HG02763 (cell line): ENCODE results near the gene MAF.

ENCODE experiments used
- ATAC-seq: cut with Tn5 transposase; IDR thresholded peaks from one replicate; pipeline ENCODE4 v1.9.1; 2021; ENCODE audit warnings: mild to moderate bottlenecking, moderate library complexity; ENCODE audit not compliant: unreplicated experiment

MAF gene

DNA sequence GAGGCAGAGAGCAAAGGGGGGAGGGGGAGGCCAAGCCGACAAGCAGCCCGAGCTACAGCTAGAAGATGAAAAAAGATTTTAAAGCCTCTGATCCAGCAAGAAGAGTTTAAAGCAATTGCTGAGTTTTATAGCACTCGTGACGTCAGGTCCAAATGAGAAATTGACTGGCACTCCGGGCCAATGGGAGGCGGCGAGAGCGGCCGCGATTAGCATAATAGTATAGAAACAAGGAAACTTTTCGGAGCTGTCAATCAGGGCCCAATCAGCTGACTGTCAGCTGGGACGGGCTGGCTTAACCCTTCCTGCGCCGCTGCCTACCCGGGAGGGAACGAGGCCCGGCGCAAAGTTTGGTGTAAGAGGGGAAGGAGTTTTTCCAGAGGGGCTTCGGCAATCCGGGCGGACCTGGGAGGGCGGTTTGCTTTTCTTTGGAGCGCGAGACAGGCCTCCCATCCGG lies at the start of gene MAF:
Gene MAF, minus strand, starts transcription at position 100 of the 454 bp plus-strand sequence. CDS start 835 bp downstream, outside the sequence.
- ATAC-seq: no peak

DNA sequence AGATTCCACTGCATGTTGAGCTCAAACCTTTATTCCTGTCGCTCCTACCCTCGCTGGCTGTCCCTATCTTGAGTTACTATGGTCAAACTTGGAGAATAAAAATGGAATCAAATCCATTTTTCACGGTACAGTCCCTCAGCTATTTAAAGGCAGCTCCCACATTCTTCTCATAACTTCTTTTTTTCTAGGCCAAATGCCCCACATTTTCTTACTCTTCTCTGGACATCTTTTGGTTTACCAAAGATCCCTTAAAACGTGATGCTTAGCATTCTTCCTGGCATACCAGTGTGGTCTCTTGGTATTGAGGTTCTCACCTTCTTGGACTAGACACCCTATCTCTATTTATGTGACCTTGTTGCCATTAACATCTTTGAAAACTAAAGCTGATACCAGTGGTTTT lies 48.3 kb upstream of the MAF start:
- ATAC-seq: no peak

DNA sequence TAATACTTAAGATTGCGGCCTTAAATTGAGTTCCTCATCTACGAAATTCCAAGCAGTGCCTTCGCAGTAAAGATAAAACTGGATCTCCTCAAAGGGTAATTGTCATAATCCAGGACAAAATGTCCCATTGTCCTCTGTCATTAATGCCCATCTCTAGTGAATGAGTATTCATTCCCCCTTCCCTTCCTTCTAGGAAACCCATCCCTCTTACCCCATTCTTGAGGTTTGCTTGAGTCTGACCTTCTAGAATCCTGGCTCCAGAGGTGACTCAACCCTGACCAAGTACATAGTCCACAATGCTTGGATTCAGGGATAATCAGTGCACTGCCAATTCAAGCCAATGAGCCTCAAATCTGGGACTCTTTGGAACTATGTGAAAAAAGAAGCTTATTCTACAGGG lies 47.0 kb upstream of the MAF start:
- ATAC-seq: no peak

DNA sequence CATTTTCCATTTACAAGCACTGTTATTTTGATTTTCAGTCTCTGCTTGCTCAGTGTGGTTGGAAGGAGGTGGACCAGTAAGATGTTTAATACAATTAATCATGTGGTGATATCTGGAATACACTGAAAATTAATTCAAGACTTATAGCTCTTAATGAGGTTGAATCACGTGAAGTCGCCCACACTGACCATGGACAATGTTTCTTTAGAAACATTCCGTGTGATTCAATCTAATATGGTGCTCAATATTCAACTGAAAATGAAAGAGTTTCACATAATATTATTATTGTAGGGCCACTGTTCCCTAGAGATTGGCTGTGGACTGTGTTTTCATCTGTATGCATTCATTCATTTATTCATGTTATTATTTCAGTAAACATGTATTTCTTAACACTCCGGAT lies 45.2 kb upstream of the MAF start:
- ATAC-seq: no peak

DNA sequence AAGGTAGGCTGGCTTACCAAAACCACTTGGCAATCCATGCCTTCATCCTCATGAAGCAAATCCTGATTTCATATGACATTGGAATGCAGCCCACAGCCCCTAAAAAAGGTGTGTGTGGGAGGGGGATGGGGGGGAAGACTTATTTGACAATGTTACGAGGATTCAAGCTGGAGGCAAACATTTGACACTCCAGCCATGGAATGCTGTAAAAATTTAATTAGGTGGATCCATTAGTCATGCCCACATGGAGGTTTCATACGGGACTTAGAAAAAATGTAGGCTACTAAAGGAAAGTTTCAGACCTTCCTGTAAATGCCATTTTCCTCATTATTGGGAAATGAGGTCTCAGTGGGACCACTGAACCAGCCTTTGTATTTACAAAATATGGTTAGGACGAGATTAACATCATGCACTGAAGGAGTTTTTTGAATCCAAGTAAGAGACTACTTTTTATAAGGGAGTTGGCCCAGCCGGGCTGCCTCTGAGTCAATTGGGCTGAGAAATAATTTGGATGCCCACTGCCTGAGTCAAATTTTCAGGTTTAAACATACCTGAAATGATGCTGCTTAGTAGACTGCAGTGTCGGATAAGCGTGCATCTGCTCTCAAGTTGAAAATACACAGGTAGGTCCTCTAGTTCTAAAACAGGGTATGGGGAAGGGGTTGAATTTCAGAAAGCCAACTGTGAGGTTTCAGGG lies 44.6 kb upstream of the MAF start:
- no peak for ATAC-seq

DNA sequence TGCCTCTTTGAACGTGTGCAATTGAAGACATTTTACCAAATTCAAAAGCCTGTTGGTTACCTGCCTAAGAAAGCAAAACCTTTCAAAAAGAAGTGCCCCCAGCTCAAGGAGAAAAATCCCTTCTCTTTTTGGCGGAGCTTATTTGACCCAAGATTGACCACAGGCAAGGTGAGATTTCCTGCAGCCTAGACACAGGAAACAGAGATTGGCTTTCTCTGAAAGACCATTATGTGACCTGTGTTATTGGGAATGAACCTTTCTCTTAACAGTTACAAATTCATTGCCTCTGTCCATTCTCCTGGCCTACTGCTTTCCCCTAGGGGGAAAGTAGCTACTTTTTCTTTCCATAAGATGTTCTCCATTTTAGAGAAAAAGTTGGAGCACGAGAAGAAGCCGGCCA lies 42.1 kb upstream of the MAF start:
- no peak for ATAC-seq

DNA sequence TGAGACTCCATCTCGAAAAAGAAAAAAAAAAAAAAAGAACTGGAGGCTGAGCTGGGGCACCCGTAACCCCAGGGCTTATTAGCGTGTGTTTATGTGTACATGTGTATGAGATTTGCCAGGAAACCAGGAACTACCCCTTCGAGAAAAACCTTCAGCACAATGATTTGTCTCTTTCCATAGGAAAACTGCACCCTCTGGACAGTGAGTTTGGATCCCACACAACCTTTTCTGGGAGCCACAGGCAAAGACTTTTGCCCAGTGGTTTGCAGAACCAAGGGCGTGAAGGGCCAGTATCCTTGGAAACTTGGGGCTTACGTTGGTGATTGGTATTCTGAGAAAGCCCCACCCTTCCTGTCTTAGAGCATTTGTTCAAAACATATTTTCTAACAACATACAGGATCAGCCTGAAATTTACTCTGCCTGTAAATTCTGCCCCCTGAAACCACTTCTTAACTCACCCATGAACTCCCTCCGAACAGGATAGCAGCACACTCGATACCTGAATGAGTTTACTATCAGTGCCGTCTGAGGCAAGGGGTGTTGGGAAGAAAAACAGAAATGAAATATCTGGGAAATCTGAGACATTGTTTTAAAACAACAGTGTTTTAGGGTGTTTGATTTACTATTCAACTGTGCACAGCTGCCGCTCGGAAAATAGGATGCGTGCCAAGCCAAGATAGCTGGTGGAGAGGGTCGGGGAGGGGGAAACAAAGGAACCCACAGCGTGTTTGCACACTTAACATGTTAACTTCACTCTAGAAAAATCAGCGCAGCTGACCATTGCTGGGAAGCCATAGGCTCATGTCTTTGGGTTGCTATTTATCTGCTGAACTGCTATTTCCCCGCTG lies 40.2 kb upstream of the MAF start:
- no peak for ATAC-seq

DNA sequence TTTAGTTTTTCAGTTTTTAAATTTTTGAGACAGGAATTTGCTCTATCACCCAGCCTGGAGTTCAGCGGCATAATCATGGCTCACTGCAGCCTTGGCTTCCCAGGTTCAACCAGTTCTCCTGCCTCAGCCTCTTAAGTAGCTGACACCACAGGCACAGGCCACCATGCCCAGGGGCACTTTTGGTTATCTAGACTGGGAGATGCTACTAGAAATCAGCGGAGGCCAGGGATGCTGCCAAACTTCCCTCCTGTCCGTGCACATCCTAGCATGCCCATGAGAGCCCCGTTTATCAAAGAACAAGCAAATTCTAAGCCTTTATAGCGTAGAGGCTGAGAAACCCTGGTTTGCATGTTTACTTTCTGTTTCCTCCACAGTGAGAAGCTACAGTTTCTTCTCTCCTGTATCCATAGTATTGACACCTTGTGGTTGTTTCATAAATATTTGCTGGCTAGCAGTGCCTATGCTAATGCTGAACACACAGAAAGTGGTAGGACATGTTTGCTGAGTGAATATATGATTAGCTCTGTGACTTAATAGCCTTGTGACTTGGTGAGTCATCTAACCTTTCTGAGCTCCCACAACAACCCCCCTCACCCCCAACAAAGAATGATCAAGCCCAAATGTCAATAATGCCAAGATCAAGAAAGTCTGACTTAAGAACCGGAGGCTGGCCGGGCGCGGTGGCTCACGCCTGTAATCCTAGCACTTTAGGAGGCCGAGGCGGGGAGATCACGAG lies 39.2 kb upstream of the MAF start:
- ATAC-seq: no peak

DNA sequence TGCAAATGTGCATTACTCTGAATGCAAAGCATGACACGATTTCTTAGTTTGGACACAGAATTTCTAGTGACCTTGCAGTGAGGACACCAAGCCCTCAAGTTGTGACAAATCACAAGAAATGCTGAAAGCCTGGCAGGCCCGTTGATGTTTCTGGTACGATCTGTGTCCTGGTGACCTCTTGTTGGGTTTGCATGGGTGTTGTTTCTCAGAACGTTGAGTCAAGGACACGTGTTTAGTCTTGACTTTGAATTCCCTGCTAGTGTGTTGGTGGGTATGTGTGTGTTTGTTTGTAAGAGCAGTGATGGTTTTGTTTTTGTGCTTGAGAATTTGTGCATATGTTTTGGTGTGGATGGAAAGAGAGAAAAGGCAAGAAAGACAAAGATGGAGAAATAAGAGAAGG lies 37.8 kb upstream of the MAF start:
- ATAC-seq: no peak

DNA sequence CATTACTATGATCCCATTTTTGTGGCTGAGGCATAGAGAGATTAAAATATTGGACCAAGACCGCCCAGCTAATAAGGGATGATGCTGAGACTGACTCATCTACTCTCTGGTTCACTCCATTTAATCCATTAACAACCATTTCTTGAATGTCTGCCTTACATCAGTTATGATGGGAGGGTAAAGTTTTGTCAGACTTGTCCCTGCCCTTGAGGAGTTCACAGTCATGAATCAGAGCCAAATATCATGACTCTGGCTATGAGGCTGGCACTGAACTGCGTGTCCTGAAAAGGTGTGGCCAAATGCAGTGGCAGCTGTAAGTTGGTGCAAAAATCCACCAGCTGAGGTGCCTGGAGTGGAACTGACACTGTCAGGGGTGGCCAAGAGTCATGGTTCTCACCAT lies 35.0 kb upstream of the MAF start:
- no peak for ATAC-seq

DNA sequence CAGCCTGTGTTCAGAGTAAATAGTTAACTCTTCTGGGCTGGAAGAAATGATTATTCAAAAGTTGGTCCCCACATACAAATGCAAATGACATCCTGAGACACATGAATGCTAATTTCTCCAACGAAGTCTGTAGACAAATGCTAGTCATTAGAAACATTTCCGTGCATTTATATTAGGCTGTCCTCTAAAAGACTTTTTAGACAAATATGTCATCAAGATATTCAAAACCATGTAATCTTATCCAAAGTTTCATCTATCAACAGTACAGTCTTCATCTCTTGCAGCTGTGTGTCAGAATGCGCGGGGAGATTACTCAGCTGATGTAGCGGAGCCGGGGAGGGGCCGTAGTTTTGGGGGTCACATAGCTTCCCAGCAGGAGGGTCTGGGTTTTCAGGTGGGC lies 33.8 kb upstream of the MAF start:
- no peak for ATAC-seq

DNA sequence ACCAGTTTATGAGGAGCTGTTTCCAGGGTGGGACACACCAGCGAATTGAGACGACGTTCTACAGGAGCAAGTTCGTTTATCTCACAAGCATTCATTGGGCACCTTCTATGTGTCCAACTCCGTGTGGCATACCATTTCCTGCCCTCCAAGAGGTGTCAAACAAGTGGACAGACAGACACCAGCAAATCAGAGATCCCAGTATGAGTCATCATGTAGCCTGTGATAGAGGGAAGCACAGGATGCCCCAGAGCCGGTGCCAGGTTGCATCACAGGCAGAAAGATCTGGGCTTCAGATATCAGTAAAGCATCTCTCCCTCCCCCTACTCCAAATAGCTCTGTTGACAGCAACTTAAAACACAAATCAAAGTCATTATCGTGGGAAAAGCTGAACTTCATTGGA lies 31.8 kb upstream of the MAF start:
- no peak for ATAC-seq

DNA sequence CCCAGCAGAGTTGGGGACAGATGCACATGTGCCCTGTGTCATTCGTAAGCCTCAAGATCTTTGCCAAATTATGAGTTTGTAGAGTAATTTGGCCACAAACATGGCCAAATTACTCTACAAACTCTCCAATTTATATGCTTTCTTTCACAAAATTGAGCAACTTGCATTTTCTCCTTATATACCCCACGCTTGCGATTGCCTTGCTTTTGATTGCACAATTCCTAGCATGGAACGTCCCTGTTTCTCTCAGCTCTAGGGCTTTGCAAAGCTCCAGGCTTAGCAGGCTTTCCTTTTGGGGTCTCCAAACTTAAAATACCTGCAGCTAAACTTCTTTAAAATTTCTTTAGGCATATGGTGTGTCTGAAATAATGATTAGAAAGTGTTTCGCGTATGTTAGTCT lies 28.5 kb upstream of the MAF start:
- ATAC-seq: no peak

DNA sequence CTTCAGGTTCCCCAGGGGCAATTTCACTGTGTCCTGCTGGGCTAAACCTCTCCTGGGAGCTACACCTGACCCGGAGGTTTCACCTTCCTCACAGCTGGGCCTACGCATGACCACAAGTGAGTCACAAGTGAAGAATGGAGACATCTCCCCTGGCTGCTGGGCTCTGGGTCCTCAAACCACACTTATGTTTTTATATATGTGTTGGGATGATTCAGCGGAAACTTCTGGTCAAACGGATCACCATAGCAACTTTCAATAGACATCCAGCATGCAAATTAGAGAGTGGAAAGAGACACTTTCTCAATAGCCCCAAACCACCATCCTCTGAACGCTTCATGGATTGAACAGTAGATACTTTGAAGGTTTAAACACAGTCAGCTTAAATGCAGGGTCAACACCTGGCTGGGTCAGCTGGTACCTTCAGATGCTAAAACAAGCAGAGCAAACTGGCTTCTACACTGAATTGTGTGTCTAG lies 28.0 kb upstream of the MAF start:
- ATAC-seq: peak; percentile 94

DNA sequence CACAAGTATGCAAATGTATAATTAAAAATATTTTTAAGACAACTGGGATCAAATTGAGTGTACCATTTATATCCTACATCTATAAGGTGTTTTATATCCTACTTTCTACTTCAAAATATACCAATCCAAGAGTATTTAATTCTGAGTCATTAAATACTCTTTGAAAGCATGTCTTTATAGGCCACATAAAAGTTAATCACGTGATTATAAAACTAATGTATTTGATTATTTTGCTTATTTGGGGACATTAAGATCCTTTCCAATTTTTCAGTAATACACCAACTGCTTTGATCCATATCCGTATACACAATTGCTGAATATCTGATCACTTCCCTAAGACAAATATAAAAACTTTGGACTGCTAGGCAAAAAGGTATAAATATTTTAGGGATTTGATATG lies 26.6 kb upstream of the MAF start:
- ATAC-seq: no peak

DNA sequence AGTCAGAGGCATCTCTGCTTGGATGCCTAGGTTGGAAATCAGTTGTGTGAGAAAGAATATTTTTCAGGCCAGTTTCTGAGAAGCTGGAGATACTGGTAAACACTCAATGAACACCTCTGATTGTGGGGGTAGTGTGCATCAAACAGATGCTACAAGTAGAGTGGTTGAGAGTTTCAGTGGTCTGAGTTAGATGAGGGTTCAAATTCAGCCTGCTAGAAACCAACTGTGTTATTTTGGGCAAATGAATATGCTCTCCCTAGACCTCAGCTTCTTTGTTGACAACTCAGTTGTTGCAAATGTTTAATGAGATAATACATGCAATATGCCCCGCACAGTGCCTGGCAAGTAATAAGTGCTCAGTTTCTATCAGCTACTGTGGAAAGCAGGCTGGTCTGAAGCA lies 25.2 kb upstream of the MAF start:
- ATAC-seq: no peak

DNA sequence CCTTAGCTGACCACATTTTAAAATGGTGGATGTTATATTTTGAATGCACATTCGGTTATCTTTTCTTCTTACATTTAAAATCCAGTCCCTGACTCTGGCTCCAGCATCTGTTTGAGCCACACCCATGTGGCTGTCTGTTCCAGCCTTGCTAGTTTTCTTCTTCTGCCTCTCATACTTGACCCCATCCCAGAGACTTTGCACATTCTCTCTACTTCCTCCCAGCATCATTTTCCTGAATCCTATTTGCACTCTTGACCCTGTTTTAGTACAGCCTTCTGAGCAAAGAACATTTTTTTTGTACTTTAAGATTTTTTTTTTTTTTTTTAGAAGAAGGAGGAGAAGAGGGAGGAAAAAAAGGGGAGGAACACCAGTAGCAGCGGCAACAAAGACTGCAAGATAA lies 23.3 kb upstream of the MAF start:
- no peak for ATAC-seq

DNA sequence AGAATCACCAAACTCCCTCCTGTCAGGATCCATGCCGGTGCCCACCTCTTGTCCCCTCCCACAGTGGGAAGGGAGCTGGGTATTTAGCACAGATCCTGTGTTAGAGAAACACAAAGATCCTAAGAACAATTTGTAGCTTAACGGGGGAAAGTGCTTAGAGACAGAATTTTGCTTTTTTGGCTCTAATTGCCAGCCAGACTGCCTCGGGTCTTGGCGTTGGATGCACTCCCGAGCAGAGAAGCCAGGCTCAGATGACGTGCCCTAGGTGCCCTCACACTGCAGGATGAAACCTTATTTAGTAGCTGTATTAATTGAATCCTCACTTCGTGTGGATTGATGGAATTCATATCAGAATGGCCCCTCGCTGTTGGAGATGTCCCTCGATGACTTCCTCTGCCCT lies 22.5 kb upstream of the MAF start:
- ATAC-seq: no peak

DNA sequence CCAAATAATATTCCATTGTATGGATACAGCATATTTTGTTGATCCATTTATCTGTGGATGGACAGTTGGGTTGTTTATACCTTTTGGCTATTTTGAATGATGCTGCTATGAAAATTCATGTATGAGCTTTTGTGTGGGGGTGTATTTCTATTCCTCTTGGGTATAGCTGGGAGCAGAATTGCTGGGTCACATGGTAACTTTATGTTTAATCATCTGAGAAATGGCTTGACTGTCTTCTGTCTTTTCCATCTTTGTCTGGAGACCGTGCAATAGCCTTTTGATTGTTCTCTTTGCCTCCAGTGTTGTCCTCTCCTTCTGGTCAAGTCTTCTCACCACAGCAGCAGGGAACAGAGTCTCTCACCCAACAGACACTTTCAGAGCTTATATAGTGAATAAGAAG lies 20.5 kb upstream of the MAF start:
- no peak for ATAC-seq

DNA sequence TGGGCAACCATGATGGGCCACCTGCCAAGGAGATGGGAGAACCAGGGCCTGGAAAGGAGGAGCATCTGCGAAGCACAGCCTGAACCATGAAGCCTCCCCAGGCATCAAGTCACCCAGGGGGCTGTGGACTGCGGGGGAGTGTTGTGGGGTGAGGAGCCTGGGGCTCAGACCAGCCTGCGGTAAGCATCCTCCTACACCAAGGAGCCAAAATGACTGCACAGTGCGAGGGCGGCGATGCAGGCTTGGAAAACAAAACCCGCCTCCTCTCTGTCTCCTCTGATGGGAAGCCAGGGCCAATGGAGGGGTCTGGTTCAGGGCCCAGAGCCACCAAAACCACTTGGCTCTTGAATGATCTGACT lies 18.1 kb upstream of the MAF start:
- ATAC-seq: no peak

DNA sequence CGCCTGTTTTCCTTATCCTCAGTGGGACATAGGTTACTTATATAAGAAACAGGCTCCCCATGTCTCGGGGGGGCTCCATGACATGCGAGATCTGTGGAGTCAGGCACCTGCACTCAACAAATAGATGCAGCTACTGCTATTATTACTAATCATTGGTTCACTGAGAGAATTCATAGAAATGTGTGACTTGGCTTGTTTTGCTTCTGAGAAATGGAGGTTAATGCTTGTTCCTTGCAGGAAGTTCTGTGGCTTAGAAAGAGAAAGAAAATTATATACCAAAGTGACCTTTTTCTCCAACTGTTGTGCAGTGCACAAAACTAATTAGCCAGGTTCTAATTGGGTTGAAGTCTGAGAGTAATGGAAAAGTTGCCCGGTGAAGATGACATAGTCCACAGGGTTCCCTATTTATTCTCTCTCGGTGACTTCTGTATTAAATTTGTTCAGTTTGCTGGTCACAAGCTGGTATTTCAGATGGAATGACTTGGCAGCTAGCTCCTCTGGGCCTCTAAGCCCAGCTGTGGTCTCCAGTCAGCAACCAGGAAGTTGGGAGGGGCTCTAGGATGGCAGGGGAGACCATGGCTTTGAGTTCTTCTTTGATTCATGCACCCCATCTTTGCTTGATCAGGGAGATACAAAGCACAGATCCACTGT lies 17.6 kb upstream of the MAF start:
- ATAC-seq: no peak
